ENCODE data around the gene GDPD2.

DNA sequence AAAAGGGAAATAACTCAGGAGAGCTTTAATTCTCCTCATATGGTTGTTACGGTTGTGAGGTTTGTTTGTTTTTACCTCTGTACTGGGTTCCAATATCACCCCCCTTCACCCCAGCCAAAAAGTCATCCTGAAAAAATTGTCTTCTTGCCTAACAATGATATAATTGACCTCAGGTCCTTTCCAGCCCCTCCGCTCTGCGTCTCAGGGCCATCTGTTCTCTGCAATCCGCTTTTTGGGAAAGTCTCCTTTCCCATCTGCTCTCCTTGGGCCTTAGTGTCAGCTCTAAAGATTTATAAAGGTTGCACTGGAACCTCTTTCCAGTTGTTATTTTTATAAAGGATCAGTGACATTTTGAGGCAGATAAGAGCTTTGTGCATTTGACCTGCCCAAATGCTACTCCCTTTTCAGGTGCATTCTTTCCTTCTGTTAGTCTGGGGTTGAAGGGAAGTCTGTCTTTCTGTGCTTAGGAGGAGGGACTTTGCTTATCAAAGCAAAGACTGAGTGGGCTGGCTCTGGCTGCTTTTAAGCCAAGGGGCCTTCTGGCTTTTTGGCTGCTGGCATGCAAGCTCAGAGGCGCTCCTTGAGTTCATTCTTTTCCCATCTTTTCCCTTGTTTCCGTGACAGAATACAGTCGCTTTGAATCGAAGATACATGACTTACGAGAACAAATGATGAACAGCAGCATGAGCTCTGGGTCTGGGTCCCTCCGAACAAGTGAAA is 55.6 kb downstream of the GDPD2 start:
- TF ChIP-seq POLR2AphosphoS5 (IDR thresholded peaks at IDR 0.05; ENCODE audit: borderline replicate concordance, low read depth, low read length) (no peak), EZH2 (IDR thresholded peaks at IDR 0.05) (no peak)

Measured in SK-N-MC (cell line).